Hematopoietic multipotent progenitor cell (in vitro differentiated cells): ENCODE results near the gene ARL3. TPM values are rescaled to one million over a fixed set of nuclear protein-coding genes. Genes with fewer than 3 reads are reported as not detected.

ENCODE experiments used
- DNase-seq, 3 donors: peaks; one replicate each; pipeline ENCODE4 v3.0.0-alpha.2; 2011 to 2015; ENCODE audit warnings: low read depth in 2 of 3, low spot score in 2 of 3
- total RNA-seq: library from RNA; depleted of rRNA; stranded (reverse); fragments of >200 nt; gene quantifications from one replicate; pipeline ENCODE4 v1.2.3, GENCODE V29; 2012

Gene ARL3
- total RNA-seq, 1 donor = 1.1 TPM

DNA sequence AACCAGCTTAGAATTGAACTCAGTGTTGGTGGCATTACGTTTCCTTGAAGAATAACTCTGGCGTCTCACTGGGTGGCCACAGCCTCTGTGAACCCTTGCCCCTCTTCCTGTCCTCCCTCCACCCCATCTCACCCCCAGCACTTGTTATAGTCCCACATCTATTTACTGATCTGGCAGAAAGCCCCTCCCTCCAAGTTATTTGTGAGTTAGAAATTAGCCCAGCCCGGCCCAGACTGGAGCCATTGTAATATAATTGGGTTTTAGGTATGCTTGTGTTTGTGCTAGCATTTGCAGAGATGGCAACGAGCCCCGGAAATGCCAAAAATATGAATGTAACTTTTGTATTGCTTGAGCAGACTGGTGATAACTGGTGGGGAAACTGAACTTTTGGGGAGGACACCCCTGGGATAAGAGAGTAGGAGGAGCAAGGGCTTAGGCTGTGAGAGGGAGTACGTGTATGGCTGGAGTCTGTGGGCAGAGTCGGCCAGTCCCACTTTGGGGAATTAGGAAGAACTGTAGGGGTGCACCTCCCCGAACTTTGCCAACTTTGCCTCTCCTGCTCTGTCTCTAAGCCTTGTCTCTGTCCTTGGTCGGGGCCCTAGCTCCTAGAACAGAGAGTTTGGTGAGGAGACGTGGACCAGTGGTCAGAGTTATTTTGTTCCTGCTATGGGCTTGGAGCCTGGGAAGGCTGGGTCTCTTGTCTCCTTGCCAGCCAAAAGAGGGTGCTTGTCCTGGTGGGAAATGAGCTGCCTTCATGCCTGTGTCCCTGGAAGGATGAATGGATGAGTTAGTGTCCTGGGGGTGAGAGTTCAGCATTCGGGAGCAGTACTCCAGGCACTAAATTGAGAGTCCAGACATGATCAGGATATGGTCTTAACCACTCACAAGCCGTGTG, 89.2 kb downstream of the ARL3 start:
- DNase-seq = no peak

DNA sequence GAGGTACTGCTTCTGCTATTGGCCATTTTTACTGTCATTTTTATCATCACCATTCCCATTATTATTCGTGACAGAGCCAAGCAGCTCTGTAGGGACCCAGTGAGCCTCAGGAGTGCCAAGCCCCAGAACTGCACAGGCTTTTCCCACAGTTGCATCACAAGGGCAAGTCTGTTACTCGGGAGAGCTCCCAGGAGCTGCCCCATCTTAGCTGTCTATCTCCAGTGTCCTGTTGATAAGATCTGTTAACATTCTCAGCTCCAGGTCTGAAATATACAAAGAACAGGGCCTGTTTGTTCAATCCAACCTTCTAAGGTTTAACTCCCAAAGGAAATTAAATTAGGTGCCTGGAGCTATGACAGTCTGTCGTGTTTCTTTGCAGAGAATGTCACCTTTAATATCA, 90.1 kb downstream of the ARL3 start:
- no peak for DNase-seq

Other genes starting within 250 kb of the ARL3 start
- gene ACTR1A, start 211.7 kb downstream of the ARL3 start, total RNA-seq = 104 TPM
- 6.7 TPM for gene SUFU, start 210.4 kb downstream of the ARL3 start, total RNA-seq
- 65.7 TPM for gene TRIM8, start 69.9 kb downstream of the ARL3 start, total RNA-seq
- 14.5 TPM for gene SFXN2, start 239 bp upstream of the ARL3 start, total RNA-seq
- 53.3 TPM for gene WBP1L, start 29.6 kb upstream of the ARL3 start, total RNA-seq
- gene CYP17A1, start 123.0 kb upstream of the ARL3 start, total RNA-seq = not detected
- gene BORCS7, start 139.9 kb upstream of the ARL3 start, total RNA-seq = 14.3 TPM
- gene AS3MT, start 155.1 kb upstream of the ARL3 start, total RNA-seq = under 0.01 TPM
- 21.8 TPM for gene CNNM2, start 203.9 kb upstream of the ARL3 start, total RNA-seq